ENCODE results near the gene SRGAP1. TPM values are rescaled to one million over a fixed set of nuclear protein-coding genes. Genes with fewer than 3 reads are reported as not detected.

Gene SRGAP1
- total and polyA plus RNA-seq, 2 experiments from 2014 or later: 13.0 to 29.4 TPM

DNA sequence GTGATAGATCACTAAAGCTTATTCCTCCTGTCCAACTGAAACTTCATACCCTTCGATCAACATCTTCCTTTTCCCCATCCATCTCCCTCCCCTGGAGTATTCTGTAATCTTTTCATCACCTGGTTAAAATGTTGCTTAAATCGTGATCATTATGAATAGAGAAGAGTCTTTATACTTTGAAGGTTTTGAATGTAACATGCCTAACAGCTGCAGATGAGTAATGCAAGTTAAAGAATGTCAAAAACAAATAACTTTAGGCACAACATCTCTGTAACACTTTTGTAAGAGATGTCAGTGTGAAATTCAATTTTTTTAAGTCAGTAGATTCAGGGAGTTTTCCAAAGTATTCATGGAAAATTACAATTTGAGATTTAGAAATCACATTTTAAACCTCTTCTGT, 39.8 kb upstream of the SRGAP1 start:
- no peak for DNase-seq
- no peaks in the 10 kb centered on the region for H3F3A ChIP-seq (ENCODE audit: insufficient read depth)
- 93 to 97% methylated on average over 2 of the region's 2 CpGs for WGBS, 2 experiments (ENCODE audit: low coverage in 1 of 2, low lambda C conversion rate in 2 of 2, missing lambda C conversion rate in 2 of 2)
- no peak for TF ChIP-seq EZH2 (IDR thresholded peaks at IDR 0.05; ENCODE audit: insufficient read depth, poor library complexity, severe bottlenecking)
- TF ChIP-seq EZH2phosphoT487 (IDR thresholded peaks at IDR 0.05; ENCODE audit: insufficient read depth, low read depth): no peak
- no peak overlapping the region for H3K9ac ChIP-seq
- no peaks in the 10 kb centered on the region for H3K9me2 ChIP-seq (ENCODE audit: insufficient read depth)
- no peak overlapping the region for H3K4me3 ChIP-seq
- in situ Hi-C loops (cut with MboI): no loop called here
- no peaks in the 10 kb centered on the region for H3K79me2 ChIP-seq (ENCODE audit: insufficient read depth)
- H3K4me1 ChIP-seq (ENCODE audit: insufficient read depth): no peaks in the 10 kb centered on the region
- H3K36me3 ChIP-seq (ENCODE audit: low read depth): no peaks in the 10 kb centered on the region
- no peaks in the 10 kb centered on the region for H3K27me3 ChIP-seq (replicated peaks; ENCODE audit: insufficient read depth)
- H2AFZ ChIP-seq: no peak overlapping the region
- H3K9me3 ChIP-seq (ENCODE audit: low read depth): no peaks in the 10 kb centered on the region
- no peak overlapping the region for H3K27ac ChIP-seq
- H3K4me2 ChIP-seq (ENCODE audit: unreplicated experiment): no peak overlapping the region
- H4K20me1 ChIP-seq (ENCODE audit: insufficient read depth): no peaks in the 10 kb centered on the region

DNA sequence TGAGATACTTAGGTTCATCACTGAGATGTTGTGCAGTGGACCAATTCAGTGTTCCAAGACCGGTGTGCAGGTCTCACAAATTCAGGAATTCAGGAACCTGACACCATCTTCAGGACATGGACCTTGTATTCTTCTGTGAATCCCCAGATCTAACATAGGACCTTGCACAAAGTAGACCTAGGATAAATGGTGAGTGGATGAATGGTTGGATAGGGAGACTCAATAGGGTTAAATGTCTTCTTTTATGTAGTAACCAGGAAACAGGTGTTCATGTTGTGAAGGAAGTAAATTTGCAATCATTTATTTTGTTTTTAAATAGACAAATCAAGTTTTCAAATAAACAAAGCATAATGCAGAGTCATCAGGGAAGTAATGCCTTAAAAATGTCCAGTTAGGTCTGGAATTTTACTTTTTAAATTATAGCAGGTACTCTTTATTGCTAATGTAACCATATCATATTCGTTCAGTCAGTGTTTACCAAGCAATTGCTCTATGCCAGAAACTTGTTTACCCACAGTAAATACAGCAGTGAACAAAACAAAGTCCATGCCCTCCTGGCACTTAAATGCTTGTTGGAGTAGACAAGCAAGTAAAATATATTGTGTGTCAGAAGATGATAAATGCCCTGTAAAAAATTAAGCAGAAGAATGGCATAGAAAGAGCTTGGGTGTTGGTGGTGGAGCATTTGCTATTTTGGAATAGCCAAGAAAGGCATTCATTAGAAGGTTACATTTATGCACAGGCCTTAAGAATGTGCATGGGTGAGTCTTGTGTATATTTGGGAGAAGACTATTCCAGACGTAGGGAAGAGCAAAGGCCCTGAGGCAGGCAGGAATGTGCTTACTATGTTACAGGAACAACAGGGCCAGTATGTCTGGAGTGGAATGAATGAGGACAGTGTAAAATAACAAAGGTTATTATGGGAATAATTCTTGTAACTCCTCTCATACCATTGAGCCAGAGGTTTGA, 38.5 kb upstream of the SRGAP1 start:
- Histone ChIP-seq H3K27me3 (replicated peaks; ENCODE audit: insufficient read depth) (no peaks in the 10 kb centered on the region), H3K27ac (no peak overlapping the region), H3K36me3 (ENCODE audit: low read depth) (no peaks in the 10 kb centered on the region), H3K4me2 (ENCODE audit: unreplicated experiment) (no peak overlapping the region), H3F3A (ENCODE audit: insufficient read depth) (no peaks in the 10 kb centered on the region), H3K9ac (no peak overlapping the region), H3K9me3 (ENCODE audit: low read depth) (no peaks in the 10 kb centered on the region), H3K79me2 (ENCODE audit: insufficient read depth) (no peaks in the 10 kb centered on the region), H3K4me1 (ENCODE audit: insufficient read depth) (no peaks in the 10 kb centered on the region), H3K9me2 (ENCODE audit: insufficient read depth) (no peaks in the 10 kb centered on the region), H2AFZ (no peak overlapping the region), H3K4me3 (no peak overlapping the region), H4K20me1 (ENCODE audit: insufficient read depth) (no peaks in the 10 kb centered on the region)
- TF ChIP-seq EZH2 (IDR thresholded peaks at IDR 0.05; ENCODE audit: insufficient read depth, poor library complexity, severe bottlenecking) (no peak), EZH2phosphoT487 (IDR thresholded peaks at IDR 0.05; ENCODE audit: insufficient read depth, low read depth) (no peak)
- WGBS, 2 experiments (ENCODE audit: low coverage in 1 of 2, low lambda C conversion rate in 2 of 2, missing lambda C conversion rate in 2 of 2): 86 to 90% methylated on average over 3 of the region's 3 CpGs
- DNase-seq: no peak
- in situ Hi-C loops (cut with MboI): no loop called here

DNA sequence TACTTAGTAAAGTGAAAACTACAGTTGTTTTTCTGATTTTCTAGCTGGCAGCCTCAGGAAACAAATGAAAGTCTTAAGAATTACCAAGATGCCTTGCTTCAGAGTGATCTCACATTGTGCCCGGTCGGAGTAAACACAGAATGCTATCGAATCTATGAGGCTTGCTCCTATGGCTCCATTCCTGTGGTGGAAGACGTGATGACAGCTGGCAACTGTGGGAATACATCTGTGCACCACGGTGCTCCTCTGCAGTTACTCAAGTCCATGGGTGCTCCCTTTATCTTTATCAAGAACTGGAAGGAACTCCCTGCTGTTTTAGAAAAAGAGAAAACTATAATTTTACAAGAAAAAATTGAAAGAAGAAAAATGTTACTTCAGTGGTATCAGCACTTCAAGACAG, 35.9 kb upstream of the SRGAP1 start:
- Histone ChIP-seq H3K36me3 (ENCODE audit: low read depth) (no peaks in the 10 kb centered on the region), H2AFZ (no peak overlapping the region)
- WGBS, 2 experiments (ENCODE audit: low coverage in 1 of 2, low lambda C conversion rate in 2 of 2, missing lambda C conversion rate in 2 of 2): 45 to 46% methylated on average over 5 of the region's 5 CpGs

DNA sequence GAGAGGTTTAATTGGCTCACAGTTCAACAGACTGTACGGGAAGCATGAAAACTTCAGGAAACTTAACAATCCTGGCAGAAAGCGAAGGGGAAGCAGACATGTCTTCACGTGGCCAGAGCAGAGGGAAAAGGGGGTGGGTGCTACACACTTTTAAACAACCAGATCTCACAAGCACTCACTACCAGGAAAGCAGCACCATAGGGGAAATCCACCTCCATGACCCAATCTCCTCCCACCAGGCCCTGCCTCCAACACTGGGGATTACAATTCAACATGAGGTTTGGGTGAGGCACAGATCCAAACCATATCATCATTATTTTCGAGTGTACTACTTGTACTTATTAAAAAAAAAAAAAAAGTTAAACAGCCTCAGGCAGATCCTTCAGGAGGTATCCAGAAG, 34.9 kb upstream of the SRGAP1 start:
- Histone ChIP-seq H2AFZ (no peak overlapping the region), H3K9me3 (ENCODE audit: low read depth) (no peaks in the 10 kb centered on the region), H3K9ac (no peak overlapping the region), H3K27ac (no peak overlapping the region), H3K79me2 (ENCODE audit: insufficient read depth) (no peaks in the 10 kb centered on the region), H3K4me1 (ENCODE audit: insufficient read depth) (no peaks in the 10 kb centered on the region), H3K36me3 (ENCODE audit: low read depth) (no peaks in the 10 kb centered on the region), H3K4me3 (no peak overlapping the region), H4K20me1 (ENCODE audit: insufficient read depth) (no peaks in the 10 kb centered on the region), H3K27me3 (replicated peaks; ENCODE audit: insufficient read depth) (no peaks in the 10 kb centered on the region), H3K9me2 (ENCODE audit: insufficient read depth) (no peaks in the 10 kb centered on the region), H3K4me2 (ENCODE audit: unreplicated experiment) (no peak overlapping the region), H3F3A (ENCODE audit: insufficient read depth) (no peaks in the 10 kb centered on the region)
- TF ChIP-seq EZH2phosphoT487 (IDR thresholded peaks at IDR 0.05; ENCODE audit: insufficient read depth, low read depth) (no peak), EZH2 (IDR thresholded peaks at IDR 0.05; ENCODE audit: insufficient read depth, poor library complexity, severe bottlenecking) (no peak)
- DNase-seq: no peak
- in situ Hi-C loops (cut with MboI): no loop called here
- 68 to 72% methylated on average over 4 of the region's 4 CpGs for whole genome bisulfite sequencing, 2 experiments (ENCODE audit: low coverage in 1 of 2, low lambda C conversion rate in 2 of 2, missing lambda C conversion rate in 2 of 2)

More for the DNA sequence above, 35.9 kb upstream of the SRGAP1 start:
- H3K4me1 ChIP-seq (ENCODE audit: insufficient read depth): no peaks in the 10 kb centered on the region
- H3K4me2 ChIP-seq (ENCODE audit: unreplicated experiment): no peak overlapping the region
- no peaks in the 10 kb centered on the region for H3K27me3 ChIP-seq (replicated peaks; ENCODE audit: insufficient read depth)
- H3K79me2 ChIP-seq (ENCODE audit: insufficient read depth): no peaks in the 10 kb centered on the region
- H3K9ac ChIP-seq: no peak overlapping the region
- no peaks in the 10 kb centered on the region for H4K20me1 ChIP-seq (ENCODE audit: insufficient read depth)
- H3F3A ChIP-seq (ENCODE audit: insufficient read depth): no peaks in the 10 kb centered on the region
- DNase-seq: no peak
- H3K9me2 ChIP-seq (ENCODE audit: insufficient read depth): no peaks in the 10 kb centered on the region
- in situ Hi-C loops (cut with MboI): no loop called here
- no peak overlapping the region for H3K4me3 ChIP-seq
- TF ChIP-seq EZH2phosphoT487 (IDR thresholded peaks at IDR 0.05; ENCODE audit: insufficient read depth, low read depth) (no peak), EZH2 (IDR thresholded peaks at IDR 0.05; ENCODE audit: insufficient read depth, poor library complexity, severe bottlenecking) (no peak)
- no peaks in the 10 kb centered on the region for H3K9me3 ChIP-seq (ENCODE audit: low read depth)
- no peak overlapping the region for H3K27ac ChIP-seq
